Measurements from ENCODE around the gene HOXB3.

Gene HOXB3

GRCh38 chr17:48526608-48527546 is 63.2 kb downstream of the HOXB3 start:
- Histone ChIP-seq H3K27ac (ENCODE audit: low read depth, low read length) (peak overlapping the region; percentile 14), H3K36me3 (ENCODE audit: control insufficient read depth, insufficient read depth, low read length) (no peaks in the 10 kb centered on the region), H3K4me1 (ENCODE audit: control insufficient read depth, insufficient read depth, low read length) (peaks cover 16% of the 10 kb centered on the region), H3K4me3 (ENCODE audit: low read length) (peak overlapping the region; percentile 32), H3K9ac (ENCODE audit: low read length) (no peak overlapping the region), H3K27me3 (ENCODE audit: control insufficient read depth, insufficient read depth, low read length) (peaks cover 4% of the 10 kb centered on the region)

- Histone ChIP-seq H3K4me1 (ENCODE audit: control insufficient read depth, insufficient read depth, low read length) (peaks cover 17% of the 10 kb centered on the region), H3K27me3 (ENCODE audit: control insufficient read depth, insufficient read depth, low read length) (peaks cover 4% of the 10 kb centered on the region), H3K36me3 (ENCODE audit: control insufficient read depth, insufficient read depth, low read length) (no peaks in the 10 kb centered on the region), H3K27ac (ENCODE audit: low read depth, low read length) (no peak overlapping the region), H3K4me3 (ENCODE audit: low read length) (no peak overlapping the region), H3K9ac (ENCODE audit: low read length) (no peak overlapping the region)
These were observed 67.0 kb downstream of the HOXB3 start for GRCh38 chr17:48523010-48523409.

- Histone ChIP-seq H3K4me3 (ENCODE audit: low read length) (no peak overlapping the region), H3K4me1 (ENCODE audit: control insufficient read depth, insufficient read depth, low read length) (peaks cover 17% of the 10 kb centered on the region), H3K36me3 (ENCODE audit: control insufficient read depth, insufficient read depth, low read length) (no peaks in the 10 kb centered on the region), H3K27me3 (ENCODE audit: control insufficient read depth, insufficient read depth, low read length) (peaks cover 4% of the 10 kb centered on the region), H3K9ac (ENCODE audit: low read length) (no peak overlapping the region), H3K27ac (ENCODE audit: low read depth, low read length) (peak overlapping the region; percentile 21)
These were observed 67.9 kb downstream of the HOXB3 start for GRCh38 chr17:48522031-48522653.

GRCh38 chr17:48520631-48521079 is 69.4 kb downstream of the HOXB3 start:
- H3K4me3 ChIP-seq (ENCODE audit: low read length) = no peak overlapping the region
- H3K36me3 ChIP-seq (ENCODE audit: control insufficient read depth, insufficient read depth, low read length) = no peaks in the 10 kb centered on the region
- no peak overlapping the region for H3K9ac ChIP-seq (ENCODE audit: low read length)
- H3K27me3 ChIP-seq (ENCODE audit: control insufficient read depth, insufficient read depth, low read length) = no peaks in the 10 kb centered on the region
- no peak overlapping the region for H3K27ac ChIP-seq (ENCODE audit: low read depth, low read length)
- peaks cover 17% of the 10 kb centered on the region for H3K4me1 ChIP-seq (ENCODE audit: control insufficient read depth, insufficient read depth, low read length)

- H3K4me1 ChIP-seq (ENCODE audit: control insufficient read depth, insufficient read depth, low read length) = peaks cover 17% of the 10 kb centered on the region
- H3K4me3 ChIP-seq (ENCODE audit: low read length) = no peak overlapping the region
- no peaks in the 10 kb centered on the region for H3K36me3 ChIP-seq (ENCODE audit: control insufficient read depth, insufficient read depth, low read length)
- no peak overlapping the region for H3K27ac ChIP-seq (ENCODE audit: low read depth, low read length)
- H3K27me3 ChIP-seq (ENCODE audit: control insufficient read depth, insufficient read depth, low read length) = no peaks in the 10 kb centered on the region
- no peak overlapping the region for H3K9ac ChIP-seq (ENCODE audit: low read length)
These were observed 70.6 kb downstream of the HOXB3 start for GRCh38 chr17:48519427-48519826.

GRCh38 chr17:48517478-48517877 is 72.6 kb downstream of the HOXB3 start:
- Histone ChIP-seq H3K9ac (ENCODE audit: low read length) (no peak overlapping the region), H3K27me3 (ENCODE audit: control insufficient read depth, insufficient read depth, low read length) (no peaks in the 10 kb centered on the region), H3K4me3 (ENCODE audit: low read length) (no peak overlapping the region), H3K27ac (ENCODE audit: low read depth, low read length) (no peak overlapping the region), H3K4me1 (ENCODE audit: control insufficient read depth, insufficient read depth, low read length) (peaks cover 8% of the 10 kb centered on the region), H3K36me3 (ENCODE audit: control insufficient read depth, insufficient read depth, low read length) (no peaks in the 10 kb centered on the region)

GRCh38 chr17:48515925-48516900 is 73.8 kb downstream of the HOXB3 start:
- H3K4me3 ChIP-seq (ENCODE audit: low read length) = no peak overlapping the region
- no peak overlapping the region for H3K9ac ChIP-seq (ENCODE audit: low read length)
- no peak overlapping the region for H3K27ac ChIP-seq (ENCODE audit: low read depth, low read length)
- no peaks in the 10 kb centered on the region for H3K4me1 ChIP-seq (ENCODE audit: control insufficient read depth, insufficient read depth, low read length)
- H3K36me3 ChIP-seq (ENCODE audit: control insufficient read depth, insufficient read depth, low read length) = no peaks in the 10 kb centered on the region
- no peaks in the 10 kb centered on the region for H3K27me3 ChIP-seq (ENCODE audit: control insufficient read depth, insufficient read depth, low read length)

- H3K27me3 ChIP-seq (ENCODE audit: control insufficient read depth, insufficient read depth, low read length) = no peaks in the 10 kb centered on the region
- no peak overlapping the region for H3K9ac ChIP-seq (ENCODE audit: low read length)
- no peak overlapping the region for H3K27ac ChIP-seq (ENCODE audit: low read depth, low read length)
- no peaks in the 10 kb centered on the region for H3K4me1 ChIP-seq (ENCODE audit: control insufficient read depth, insufficient read depth, low read length)
- H3K36me3 ChIP-seq (ENCODE audit: control insufficient read depth, insufficient read depth, low read length) = no peaks in the 10 kb centered on the region
- no peak overlapping the region for H3K4me3 ChIP-seq (ENCODE audit: low read length)
These were observed 75.6 kb downstream of the HOXB3 start for GRCh38 chr17:48514477-48514876.

- Histone ChIP-seq H3K27ac (ENCODE audit: low read depth, low read length) (no peak overlapping the region), H3K36me3 (ENCODE audit: control insufficient read depth, insufficient read depth, low read length) (no peaks in the 10 kb centered on the region), H3K4me3 (ENCODE audit: low read length) (no peak overlapping the region), H3K27me3 (ENCODE audit: control insufficient read depth, insufficient read depth, low read length) (no peaks in the 10 kb centered on the region), H3K4me1 (ENCODE audit: control insufficient read depth, insufficient read depth, low read length) (no peaks in the 10 kb centered on the region), H3K9ac (ENCODE audit: low read length) (no peak overlapping the region)
These were observed 76.2 kb downstream of the HOXB3 start for GRCh38 chr17:48513666-48514455.

GRCh38 chr17:48513097-48513496 is 76.9 kb downstream of the HOXB3 start:
- Histone ChIP-seq H3K4me1 (ENCODE audit: control insufficient read depth, insufficient read depth, low read length) (no peaks in the 10 kb centered on the region), H3K27me3 (ENCODE audit: control insufficient read depth, insufficient read depth, low read length) (no peaks in the 10 kb centered on the region), H3K4me3 (ENCODE audit: low read length) (no peak overlapping the region), H3K36me3 (ENCODE audit: control insufficient read depth, insufficient read depth, low read length) (no peaks in the 10 kb centered on the region), H3K27ac (ENCODE audit: low read depth, low read length) (no peak overlapping the region), H3K9ac (ENCODE audit: low read length) (no peak overlapping the region)

- Histone ChIP-seq H3K4me1 (ENCODE audit: control insufficient read depth, insufficient read depth, low read length) (no peaks in the 10 kb centered on the region), H3K27me3 (ENCODE audit: control insufficient read depth, insufficient read depth, low read length) (no peaks in the 10 kb centered on the region), H3K9ac (ENCODE audit: low read length) (no peak overlapping the region)
These were observed 79.1 kb downstream of the HOXB3 start for GRCh38 chr17:48510761-48511604.

More at GRCh38 chr17:48510761-48511604, 79.1 kb downstream of the HOXB3 start:
- Histone ChIP-seq H3K27ac (ENCODE audit: low read depth, low read length) (no peak overlapping the region), H3K36me3 (ENCODE audit: control insufficient read depth, insufficient read depth, low read length) (no peaks in the 10 kb centered on the region), H3K4me3 (ENCODE audit: low read length) (no peak overlapping the region)

Measured in rectal smooth muscle tissue (tissue), 1 donor.